HEK293 (cell line): ENCODE results near the gene CTPS2.

Experiments
- BCL11B ChIP-seq: fragments of 450-650 bp; formaldehyde crosslinking; IDR thresholded peaks from 2 replicates; pipeline ENCODE4 v1.5.1; 2016; ENCODE audit warnings: low read depth, missing biosample characterization, missing genetic modification characterization
- HOXA7 ChIP-seq: sonication (generic); formaldehyde crosslinking; IDR thresholded peaks from 2 replicates; pipeline ENCODE4 v1.8.1; 2022; ENCODE audit warnings: missing genetic modification reagents, borderline replicate concordance
- RBAK ChIP-seq: fragments of 450-650 bp; formaldehyde crosslinking; IDR thresholded peaks from 2 replicates; pipeline ENCODE4 v1.5.1; 2016; ENCODE audit warnings: missing biosample characterization, missing genetic modification characterization
- ZFP41 ChIP-seq: fragments of 450-650 bp; formaldehyde crosslinking; IDR thresholded peaks from 2 replicates; pipeline ENCODE4 v1.5.1; 2016; ENCODE audit warnings: missing biosample characterization, missing genetic modification characterization, borderline replicate concordance
- ZNF114 ChIP-seq: fragments of 450-650 bp; formaldehyde crosslinking; IDR thresholded peaks from 2 replicates; pipeline ENCODE4 v1.5.0; 2017; ENCODE audit warnings: missing biosample characterization, missing genetic modification characterization
- ZNF138 ChIP-seq: fragments of 450-650 bp; formaldehyde crosslinking; IDR thresholded peaks from 2 replicates; pipeline ENCODE4 v1.5.1; 2016; ENCODE audit warnings: missing biosample characterization, missing genetic modification characterization, borderline replicate concordance
- ZNF24 ChIP-seq: fragments of 450-650 bp; formaldehyde crosslinking; IDR thresholded peaks from 2 replicates; pipeline ENCODE4 v1.5.1; 2016; ENCODE audit warnings: missing biosample characterization, missing genetic modification characterization
- ZNF585B ChIP-seq: fragments of 450-650 bp; formaldehyde crosslinking; IDR thresholded peaks from 2 replicates; pipeline ENCODE4 v1.5.1; 2016; ENCODE audit warnings: missing biosample characterization, missing genetic modification characterization
- ZNF777 ChIP-seq: fragments of 450-650 bp; formaldehyde crosslinking; IDR thresholded peaks from 2 replicates; pipeline ENCODE4 v1.5.1; 2017; ENCODE audit warnings: missing biosample characterization, missing genetic modification characterization, borderline replicate concordance
- ZNF843 ChIP-seq: fragments of 450-650 bp; formaldehyde crosslinking; IDR thresholded peaks from 2 replicates; pipeline ENCODE4 v1.5.1; 2016; ENCODE audit warnings: missing biosample characterization, missing genetic modification characterization
- TF ChIP-seq, protein P1 (sequence below): fragments of 450-650 bp; formaldehyde crosslinking; IDR thresholded peaks from 2 replicates; pipeline ENCODE4 v1.5.1; 2016; ENCODE audit warnings: missing biosample characterization, missing genetic modification characterization

DNA sequence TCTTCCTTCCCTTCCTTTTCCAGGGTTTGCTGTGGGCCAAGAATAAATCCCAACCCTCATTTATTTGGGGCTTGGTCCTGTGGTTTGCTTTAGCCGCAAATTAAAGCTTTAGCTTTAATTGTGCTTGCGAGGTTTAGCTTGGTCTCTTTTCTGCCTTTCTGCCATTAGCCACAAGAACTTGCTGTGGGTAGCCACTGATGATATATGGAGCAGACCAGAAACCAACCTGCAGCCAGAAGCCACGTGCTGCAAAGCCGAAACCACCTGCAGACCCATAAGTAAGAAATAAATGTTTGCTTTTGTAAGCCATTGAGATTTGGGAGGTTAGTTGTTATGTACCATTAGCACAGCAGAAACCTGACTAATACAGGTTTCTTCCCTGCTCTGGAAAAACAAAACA lies 152.3 kb downstream of the CTPS2 start:
- no peak for TF ChIP-seq ZNF843 (tag by site-specific recombination)
- TF ChIP-seq, protein P1, sequence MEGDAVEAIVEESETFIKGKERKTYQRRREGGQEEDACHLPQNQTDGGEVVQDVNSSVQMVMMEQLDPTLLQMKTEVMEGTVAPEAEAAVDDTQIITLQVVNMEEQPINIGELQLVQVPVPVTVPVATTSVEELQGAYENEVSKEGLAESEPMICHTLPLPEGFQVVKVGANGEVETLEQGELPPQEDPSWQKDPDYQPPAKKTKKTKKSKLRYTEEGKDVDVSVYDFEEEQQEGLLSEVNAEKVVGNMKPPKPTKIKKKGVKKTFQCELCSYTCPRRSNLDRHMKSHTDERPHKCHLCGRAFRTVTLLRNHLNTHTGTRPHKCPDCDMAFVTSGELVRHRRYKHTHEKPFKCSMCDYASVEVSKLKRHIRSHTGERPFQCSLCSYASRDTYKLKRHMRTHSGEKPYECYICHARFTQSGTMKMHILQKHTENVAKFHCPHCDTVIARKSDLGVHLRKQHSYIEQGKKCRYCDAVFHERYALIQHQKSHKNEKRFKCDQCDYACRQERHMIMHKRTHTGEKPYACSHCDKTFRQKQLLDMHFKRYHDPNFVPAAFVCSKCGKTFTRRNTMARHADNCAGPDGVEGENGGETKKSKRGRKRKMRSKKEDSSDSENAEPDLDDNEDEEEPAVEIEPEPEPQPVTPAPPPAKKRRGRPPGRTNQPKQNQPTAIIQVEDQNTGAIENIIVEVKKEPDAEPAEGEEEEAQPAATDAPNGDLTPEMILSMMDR (tag by site-specific recombination), result no peak
- TF ChIP-seq BCL11B, result no peak
- TF ChIP-seq ZNF777 (tag by site-specific recombination), result no peak
- TF ChIP-seq ZFP41, result no peak
- TF ChIP-seq ZNF24 (tag by site-specific recombination), result no peak
- no peak for TF ChIP-seq RBAK (tag by site-specific recombination)
- no peak for TF ChIP-seq HOXA7
- no peak for TF ChIP-seq ZNF114
- TF ChIP-seq ZNF138 (tag by site-specific recombination), result no peak
- no peak for TF ChIP-seq ZNF585B (tag by site-specific recombination)
